ENCODE results near the gene MAPK8IP3. TPM values are rescaled to one million over a fixed set of nuclear protein-coding genes. Genes with fewer than 3 reads are reported as not detected.

MAPK8IP3 gene
- total RNA-seq, 1 experiment from 2014 or later, result 72.3 TPM

GRCh38 chr16:1680361-1680760 is 25.6 kb upstream of the MAPK8IP3 start:
- no peaks in the 10 kb centered on the region for H3K27me3 Mint-ChIP-seq (ENCODE audit: low read depth)
- DNase-seq (ENCODE audit: low spot score) (no peak), ATAC-seq (no peak)
- peaks cover 26% of the 10 kb centered on the region for H3K36me3 Mint-ChIP-seq
- POLR2A ChIA-PET, result interaction anchor here (1.3 kb wide), 1 partner anchor 93 kb away, joined by 3 read pairs; no protein-coding TSS in a partner anchor
- peaks cover 31% of the 10 kb centered on the region for H3K4me1 Mint-ChIP-seq
- peak overlapping the region; percentile 90 for H3K27ac Mint-ChIP-seq
- TF ChIP-seq, protein P1, sequence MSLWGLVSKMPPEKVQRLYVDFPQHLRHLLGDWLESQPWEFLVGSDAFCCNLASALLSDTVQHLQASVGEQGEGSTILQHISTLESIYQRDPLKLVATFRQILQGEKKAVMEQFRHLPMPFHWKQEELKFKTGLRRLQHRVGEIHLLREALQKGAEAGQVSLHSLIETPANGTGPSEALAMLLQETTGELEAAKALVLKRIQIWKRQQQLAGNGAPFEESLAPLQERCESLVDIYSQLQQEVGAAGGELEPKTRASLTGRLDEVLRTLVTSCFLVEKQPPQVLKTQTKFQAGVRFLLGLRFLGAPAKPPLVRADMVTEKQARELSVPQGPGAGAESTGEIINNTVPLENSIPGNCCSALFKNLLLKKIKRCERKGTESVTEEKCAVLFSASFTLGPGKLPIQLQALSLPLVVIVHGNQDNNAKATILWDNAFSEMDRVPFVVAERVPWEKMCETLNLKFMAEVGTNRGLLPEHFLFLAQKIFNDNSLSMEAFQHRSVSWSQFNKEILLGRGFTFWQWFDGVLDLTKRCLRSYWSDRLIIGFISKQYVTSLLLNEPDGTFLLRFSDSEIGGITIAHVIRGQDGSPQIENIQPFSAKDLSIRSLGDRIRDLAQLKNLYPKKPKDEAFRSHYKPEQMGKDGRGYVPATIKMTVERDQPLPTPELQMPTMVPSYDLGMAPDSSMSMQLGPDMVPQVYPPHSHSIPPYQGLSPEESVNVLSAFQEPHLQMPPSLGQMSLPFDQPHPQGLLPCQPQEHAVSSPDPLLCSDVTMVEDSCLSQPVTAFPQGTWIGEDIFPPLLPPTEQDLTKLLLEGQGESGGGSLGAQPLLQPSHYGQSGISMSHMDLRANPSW (CRISPR knock-in tag; conservative IDR thresholded peaks at IDR 0.05; ENCODE audit: low read depth), result no peak
- TF ChIP-seq CREM (CRISPR knock-in tag; IDR thresholded peaks at IDR 0.05) (no peak), GABPB1 (CRISPR knock-in tag; IDR thresholded peaks at IDR 0.05) (no peak), RELA (CRISPR knock-in tag; IDR thresholded peaks at IDR 0.05; ENCODE audit: borderline replicate concordance) (no peak), KAT7 (CRISPR knock-in tag; IDR thresholded peaks at IDR 0.05; ENCODE audit: borderline replicate concordance) (no peak), GTF2I (CRISPR knock-in tag; conservative IDR thresholded peaks at IDR 0.05) (no peak), EMX1 (CRISPR knock-in tag; IDR thresholded peaks at IDR 0.05) (no peak), E2F5 (CRISPR knock-in tag; IDR thresholded peaks at IDR 0.05) (no peak), GRHL2 (CRISPR knock-in tag; IDR thresholded peaks at IDR 0.05; ENCODE audit: insufficient replicate concordance, severe bottlenecking) (no peak), FOXP4 (CRISPR knock-in tag; IDR thresholded peaks at IDR 0.05) (no peak), ZNF138 (CRISPR knock-in tag; conservative IDR thresholded peaks at IDR 0.05) (no peak), CREB1 (CRISPR knock-in tag; IDR thresholded peaks at IDR 0.05) (no peak)
- TF ChIP-seq, protein P2, sequence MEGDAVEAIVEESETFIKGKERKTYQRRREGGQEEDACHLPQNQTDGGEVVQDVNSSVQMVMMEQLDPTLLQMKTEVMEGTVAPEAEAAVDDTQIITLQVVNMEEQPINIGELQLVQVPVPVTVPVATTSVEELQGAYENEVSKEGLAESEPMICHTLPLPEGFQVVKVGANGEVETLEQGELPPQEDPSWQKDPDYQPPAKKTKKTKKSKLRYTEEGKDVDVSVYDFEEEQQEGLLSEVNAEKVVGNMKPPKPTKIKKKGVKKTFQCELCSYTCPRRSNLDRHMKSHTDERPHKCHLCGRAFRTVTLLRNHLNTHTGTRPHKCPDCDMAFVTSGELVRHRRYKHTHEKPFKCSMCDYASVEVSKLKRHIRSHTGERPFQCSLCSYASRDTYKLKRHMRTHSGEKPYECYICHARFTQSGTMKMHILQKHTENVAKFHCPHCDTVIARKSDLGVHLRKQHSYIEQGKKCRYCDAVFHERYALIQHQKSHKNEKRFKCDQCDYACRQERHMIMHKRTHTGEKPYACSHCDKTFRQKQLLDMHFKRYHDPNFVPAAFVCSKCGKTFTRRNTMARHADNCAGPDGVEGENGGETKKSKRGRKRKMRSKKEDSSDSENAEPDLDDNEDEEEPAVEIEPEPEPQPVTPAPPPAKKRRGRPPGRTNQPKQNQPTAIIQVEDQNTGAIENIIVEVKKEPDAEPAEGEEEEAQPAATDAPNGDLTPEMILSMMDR (IDR thresholded peaks at IDR 0.05), result no peak
- TF ChIP-seq, protein P3, sequence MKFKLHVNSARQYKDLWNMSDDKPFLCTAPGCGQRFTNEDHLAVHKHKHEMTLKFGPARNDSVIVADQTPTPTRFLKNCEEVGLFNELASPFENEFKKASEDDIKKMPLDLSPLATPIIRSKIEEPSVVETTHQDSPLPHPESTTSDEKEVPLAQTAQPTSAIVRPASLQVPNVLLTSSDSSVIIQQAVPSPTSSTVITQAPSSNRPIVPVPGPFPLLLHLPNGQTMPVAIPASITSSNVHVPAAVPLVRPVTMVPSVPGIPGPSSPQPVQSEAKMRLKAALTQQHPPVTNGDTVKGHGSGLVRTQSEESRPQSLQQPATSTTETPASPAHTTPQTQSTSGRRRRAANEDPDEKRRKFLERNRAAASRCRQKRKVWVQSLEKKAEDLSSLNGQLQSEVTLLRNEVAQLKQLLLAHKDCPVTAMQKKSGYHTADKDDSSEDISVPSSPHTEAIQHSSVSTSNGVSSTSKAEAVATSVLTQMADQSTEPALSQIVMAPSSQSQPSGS (CRISPR knock-in tag; IDR thresholded peaks at IDR 0.05; ENCODE audit: borderline replicate concordance, low read depth), result no peak
- CTCF ChIA-PET, result interaction anchor here (0.8 to 2.9 kb wide), 3 partner anchors 26 to 84 kb away, joined by 3 to 10 read pairs (median 3); partner anchors contain the start of gene MAPK8IP3
- no peaks in the 10 kb centered on the region for H3K9me3 Mint-ChIP-seq
- H3K4me3 Mint-ChIP-seq, result peak overlapping the region; percentile 90

DNA sequence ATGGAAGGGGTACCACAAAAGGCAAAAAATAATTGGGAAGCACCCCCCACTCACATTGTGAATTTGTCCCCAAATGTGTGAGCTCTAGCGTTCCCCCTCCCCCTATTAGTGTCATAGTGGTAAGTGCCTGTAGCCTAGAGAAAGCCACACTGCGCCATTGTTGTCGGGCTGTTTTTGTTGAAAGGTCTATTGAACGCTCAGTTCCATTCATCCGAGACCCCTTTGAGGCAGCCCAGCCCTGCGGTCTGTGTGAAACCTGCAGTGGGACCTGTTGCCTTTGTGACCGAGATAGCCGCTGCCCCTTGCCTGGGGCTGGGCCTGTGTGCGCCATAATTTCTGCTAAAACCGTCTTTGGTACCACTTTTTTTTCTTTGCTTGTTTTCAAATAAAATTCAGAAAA is 25.0 kb upstream of the MAPK8IP3 start:
- ChIA-PET CTCF (interaction anchor here (0.8 to 2.9 kb wide), 2 partner anchors 25 to 43 kb away, joined by 3 to 10 read pairs; partner anchors contain the start of gene MAPK8IP3), POLR2A (interaction anchor here (1.3 kb wide), 1 partner anchor 93 kb away, joined by 3 read pairs; no protein-coding TSS in a partner anchor)
- peaks cover 30% of the 10 kb centered on the region for H3K36me3 Mint-ChIP-seq
- DNase-seq (ENCODE audit: low spot score) (no peak), ATAC-seq (no peak)
- H3K27ac Mint-ChIP-seq, result peak overlapping the region; percentile 90
- peaks cover 31% of the 10 kb centered on the region for H3K4me1 Mint-ChIP-seq
- no peaks in the 10 kb centered on the region for H3K9me3 Mint-ChIP-seq
- no peaks in the 10 kb centered on the region for H3K27me3 Mint-ChIP-seq (ENCODE audit: low read depth)
- H3K4me3 Mint-ChIP-seq, result peak overlapping the region; percentile 20; the same call in 1 of the 2 replicates
- TF ChIP-seq ZNF671 (CRISPR knock-in tag; IDR thresholded peaks at IDR 0.05) (no peak), ZNF263 (CRISPR knock-in tag; IDR thresholded peaks at IDR 0.05; ENCODE audit: low read depth) (no peak), ZNF138 (CRISPR knock-in tag; conservative IDR thresholded peaks at IDR 0.05) (no peak)
- TF ChIP-seq, protein P4, sequence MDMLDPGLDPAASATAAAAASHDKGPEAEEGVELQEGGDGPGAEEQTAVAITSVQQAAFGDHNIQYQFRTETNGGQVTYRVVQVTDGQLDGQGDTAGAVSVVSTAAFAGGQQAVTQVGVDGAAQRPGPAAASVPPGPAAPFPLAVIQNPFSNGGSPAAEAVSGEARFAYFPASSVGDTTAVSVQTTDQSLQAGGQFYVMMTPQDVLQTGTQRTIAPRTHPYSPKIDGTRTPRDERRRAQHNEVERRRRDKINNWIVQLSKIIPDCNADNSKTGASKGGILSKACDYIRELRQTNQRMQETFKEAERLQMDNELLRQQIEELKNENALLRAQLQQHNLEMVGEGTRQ (CRISPR knock-in tag; IDR thresholded peaks at IDR 0.05), result no peak
- TF ChIP-seq, protein P1 (CRISPR knock-in tag; conservative IDR thresholded peaks at IDR 0.05; ENCODE audit: low read depth), result no peak
- TF ChIP-seq, protein P5, sequence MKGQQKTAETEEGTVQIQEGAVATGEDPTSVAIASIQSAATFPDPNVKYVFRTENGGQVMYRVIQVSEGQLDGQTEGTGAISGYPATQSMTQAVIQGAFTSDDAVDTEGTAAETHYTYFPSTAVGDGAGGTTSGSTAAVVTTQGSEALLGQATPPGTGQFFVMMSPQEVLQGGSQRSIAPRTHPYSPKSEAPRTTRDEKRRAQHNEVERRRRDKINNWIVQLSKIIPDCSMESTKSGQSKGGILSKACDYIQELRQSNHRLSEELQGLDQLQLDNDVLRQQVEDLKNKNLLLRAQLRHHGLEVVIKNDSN (CRISPR knock-in tag; IDR thresholded peaks at IDR 0.05), result no peak
- TF ChIP-seq, protein P6, sequence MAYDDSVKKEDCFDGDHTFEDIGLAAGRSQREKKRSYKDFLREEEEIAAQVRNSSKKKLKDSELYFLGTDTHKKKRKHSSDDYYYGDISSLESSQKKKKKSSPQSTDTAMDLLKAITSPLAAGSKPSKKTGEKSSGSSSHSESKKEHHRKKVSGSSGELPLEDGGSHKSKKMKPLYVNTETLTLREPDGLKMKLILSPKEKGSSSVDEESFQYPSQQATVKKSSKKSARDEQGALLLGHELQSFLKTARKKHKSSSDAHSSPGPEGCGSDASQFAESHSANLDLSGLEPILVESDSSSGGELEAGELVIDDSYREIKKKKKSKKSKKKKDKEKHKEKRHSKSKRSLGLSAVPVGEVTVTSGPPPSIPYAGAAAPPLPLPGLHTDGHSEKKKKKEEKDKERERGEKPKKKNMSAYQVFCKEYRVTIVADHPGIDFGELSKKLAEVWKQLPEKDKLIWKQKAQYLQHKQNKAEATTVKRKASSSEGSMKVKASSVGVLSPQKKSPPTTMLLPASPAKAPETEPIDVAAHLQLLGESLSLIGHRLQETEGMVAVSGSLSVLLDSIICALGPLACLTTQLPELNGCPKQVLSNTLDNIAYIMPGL (CRISPR knock-in tag; IDR thresholded peaks at IDR 0.05), result no peak
